Measurements from ENCODE around the gene TCF12.
"Not testable (repeated sequence)": the region's sequence is repeated elsewhere in the genome, so short reads cannot be mapped to it uniquely, and the experiment has no call there.

Gene TCF12

GRCh38 chr15:57092252-57092651 lies 173.8 kb downstream of the TCF12 start:
- no peak for DNase-seq (ENCODE audit: low spot score)

- DNase-seq (ENCODE audit: low spot score) = no peak
Observed at GRCh38 chr15:57094321-57095257, 176.1 kb downstream of the TCF12 start.

DNA sequence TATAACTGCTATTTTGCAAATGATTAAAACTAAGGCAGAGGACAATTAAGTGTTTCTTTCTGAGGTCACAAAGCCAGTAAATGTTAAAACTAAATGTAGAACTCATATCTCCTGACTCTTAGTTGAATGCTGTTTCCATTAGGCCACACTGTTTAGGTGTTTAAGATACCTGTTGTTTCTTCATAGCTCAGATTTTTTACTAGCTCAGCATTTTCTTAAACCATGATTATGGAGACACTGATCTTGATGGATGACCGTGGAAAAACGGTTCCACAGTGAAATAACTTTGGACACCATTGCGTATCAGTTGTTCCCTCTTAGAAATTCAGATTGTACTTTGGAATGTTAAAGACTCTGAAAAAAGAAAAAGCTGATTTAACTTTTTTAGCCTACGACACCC lies 177.5 kb downstream of the TCF12 start:
- no peak for DNase-seq (ENCODE audit: low spot score)

- no peak for DNase-seq (ENCODE audit: low spot score)
Observed at GRCh38 chr15:57097246-57097645, 178.8 kb downstream of the TCF12 start.

DNA sequence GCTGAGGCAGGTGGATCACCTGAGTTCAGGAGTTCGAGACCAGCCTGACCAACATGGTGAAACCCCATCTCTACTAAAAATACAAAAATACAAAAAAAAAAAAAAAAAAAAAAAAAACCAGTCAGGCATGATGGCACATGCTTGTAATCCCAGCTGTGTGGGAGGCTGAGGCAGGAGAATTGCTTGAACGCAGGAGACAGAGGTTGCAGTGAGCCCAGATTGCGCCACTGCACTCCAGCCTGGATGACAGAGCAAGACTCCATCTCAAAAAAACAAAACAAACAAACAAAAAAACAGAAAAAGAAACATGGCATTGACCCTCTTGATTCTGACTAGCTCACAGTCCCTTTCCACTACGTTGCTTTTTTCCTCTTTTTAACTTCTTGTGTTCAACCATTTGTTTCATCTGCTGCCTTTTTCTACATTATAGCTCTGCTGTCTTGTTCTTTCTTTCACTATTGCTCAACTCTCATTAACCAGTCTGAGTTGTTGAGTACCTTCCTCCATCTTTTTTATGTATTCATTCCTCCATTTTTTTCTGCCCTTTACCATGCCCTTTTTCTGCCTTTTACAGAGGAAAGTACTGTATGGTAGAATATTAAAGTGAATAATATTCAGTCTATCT lies 179.6 kb downstream of the TCF12 start:
- not testable (repeated sequence) for DNase-seq (ENCODE audit: low spot score)

- DNase-seq (ENCODE audit: low spot score) = no peak
Observed at GRCh38 chr15:57098896-57099295, 180.5 kb downstream of the TCF12 start.

GRCh38 chr15:57100136-57100539 lies 181.7 kb downstream of the TCF12 start:
- DNase-seq (ENCODE audit: low spot score) = no peak

DNA sequence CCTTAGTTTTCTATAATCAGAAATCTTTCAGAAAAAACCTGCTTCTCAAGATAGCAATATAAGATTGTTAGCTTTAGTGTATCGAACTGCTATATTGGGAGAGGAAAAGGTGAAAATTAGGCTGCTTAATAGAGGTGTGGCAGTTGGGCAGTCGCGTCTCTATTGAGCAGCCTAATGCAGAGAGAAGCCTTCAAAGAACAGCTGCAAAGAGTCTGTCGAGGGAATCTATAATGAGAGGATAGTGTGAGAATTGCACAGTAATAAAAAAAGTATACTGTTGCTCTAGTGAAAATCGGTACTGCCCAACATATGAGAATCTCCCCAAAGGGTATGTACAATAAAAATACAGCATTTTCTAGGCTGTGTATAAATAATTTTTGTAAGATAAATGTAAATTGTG lies 184.4 kb downstream of the TCF12 start:
- DNase-seq (ENCODE audit: low spot score) = no peak

DNA sequence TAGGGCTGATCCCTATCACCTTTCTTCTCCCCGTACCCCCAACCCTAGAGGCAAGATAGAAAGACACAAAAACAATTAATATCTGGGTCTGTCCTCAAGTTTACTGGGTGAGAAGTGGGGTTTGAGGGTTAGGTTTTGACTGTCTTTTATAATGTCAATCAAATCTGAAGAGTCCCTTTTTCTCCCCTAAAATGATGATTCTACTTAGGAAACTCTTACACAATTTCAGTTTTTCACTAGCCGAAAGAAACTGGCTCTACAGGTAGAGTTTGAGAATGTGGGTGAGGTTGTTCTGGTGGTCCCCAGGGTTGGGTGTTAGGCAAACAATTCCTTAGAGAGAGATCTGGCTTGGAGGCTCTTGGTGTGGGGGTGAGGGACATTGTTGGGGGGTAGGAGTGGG lies 189.9 kb downstream of the TCF12 start:
- DNase-seq (ENCODE audit: low spot score) = no peak

DNA sequence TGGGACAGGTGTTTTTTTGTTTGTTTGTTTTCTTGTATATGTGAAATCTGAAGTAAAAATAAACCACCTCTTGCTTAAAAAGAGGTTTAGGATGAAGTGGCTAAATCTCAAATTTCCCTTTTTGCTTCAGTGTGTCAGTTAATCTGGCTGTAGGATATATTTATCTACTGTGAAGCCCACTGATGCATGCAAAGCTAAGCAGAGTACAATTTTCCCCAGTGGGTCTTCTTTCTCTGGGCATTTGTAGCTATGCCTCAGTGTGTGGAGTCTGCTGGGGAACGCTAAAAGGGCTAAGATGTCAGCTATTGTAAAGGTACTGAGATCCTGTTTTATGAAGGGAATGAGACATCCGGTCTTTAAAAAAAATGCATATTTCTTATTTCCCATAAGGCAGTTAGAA lies 190.6 kb downstream of the TCF12 start:
- no peak for DNase-seq (ENCODE audit: low spot score)

GRCh38 chr15:57111002-57111401 lies 192.6 kb downstream of the TCF12 start:
- no peak for DNase-seq (ENCODE audit: low spot score)

DNA sequence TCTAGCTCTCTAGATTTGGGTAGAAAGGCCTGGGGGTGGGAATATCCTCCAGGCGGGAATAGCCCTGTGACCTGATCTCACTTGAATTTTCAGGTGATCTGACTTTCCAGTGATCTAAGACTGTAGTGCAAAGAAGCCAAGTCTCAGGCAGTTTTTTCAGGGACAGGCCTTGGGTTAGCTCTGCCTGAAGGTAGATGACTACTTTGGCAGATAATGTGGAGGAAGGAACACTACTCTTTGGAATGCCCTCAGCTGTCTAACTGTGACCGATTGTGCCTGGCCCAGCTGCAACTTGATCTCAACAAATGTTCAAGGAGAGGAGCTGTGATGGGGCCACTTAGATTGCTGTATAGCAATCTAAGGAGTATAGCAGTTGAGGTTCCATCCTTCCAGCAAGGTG lies 193.7 kb downstream of the TCF12 start:
- DNase-seq (ENCODE audit: low spot score) = no peak

DNA sequence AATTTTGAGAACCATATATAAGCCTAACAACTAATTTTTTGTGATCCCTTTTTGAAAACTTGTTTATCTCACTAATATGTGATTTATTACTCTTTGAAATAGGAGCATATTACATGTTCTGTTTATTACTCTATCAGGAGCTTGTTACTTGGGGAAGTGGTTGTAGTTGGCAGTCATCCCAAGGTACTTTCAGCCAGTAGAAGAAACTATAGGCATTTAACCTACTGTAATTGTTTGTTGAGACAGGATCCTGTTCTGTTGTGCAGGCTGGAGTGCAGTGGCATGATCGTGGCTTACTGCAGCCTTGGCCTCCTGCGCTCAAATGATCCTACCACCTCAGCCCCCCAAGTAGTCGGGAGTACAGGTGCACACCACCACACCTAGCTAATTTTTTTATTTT lies 195.6 kb downstream of the TCF12 start:
- DNase-seq (ENCODE audit: low spot score) = no peak

- DNase-seq (ENCODE audit: low spot score) = no peak
Observed at GRCh38 chr15:57118013-57118799, 199.8 kb downstream of the TCF12 start.

DNA sequence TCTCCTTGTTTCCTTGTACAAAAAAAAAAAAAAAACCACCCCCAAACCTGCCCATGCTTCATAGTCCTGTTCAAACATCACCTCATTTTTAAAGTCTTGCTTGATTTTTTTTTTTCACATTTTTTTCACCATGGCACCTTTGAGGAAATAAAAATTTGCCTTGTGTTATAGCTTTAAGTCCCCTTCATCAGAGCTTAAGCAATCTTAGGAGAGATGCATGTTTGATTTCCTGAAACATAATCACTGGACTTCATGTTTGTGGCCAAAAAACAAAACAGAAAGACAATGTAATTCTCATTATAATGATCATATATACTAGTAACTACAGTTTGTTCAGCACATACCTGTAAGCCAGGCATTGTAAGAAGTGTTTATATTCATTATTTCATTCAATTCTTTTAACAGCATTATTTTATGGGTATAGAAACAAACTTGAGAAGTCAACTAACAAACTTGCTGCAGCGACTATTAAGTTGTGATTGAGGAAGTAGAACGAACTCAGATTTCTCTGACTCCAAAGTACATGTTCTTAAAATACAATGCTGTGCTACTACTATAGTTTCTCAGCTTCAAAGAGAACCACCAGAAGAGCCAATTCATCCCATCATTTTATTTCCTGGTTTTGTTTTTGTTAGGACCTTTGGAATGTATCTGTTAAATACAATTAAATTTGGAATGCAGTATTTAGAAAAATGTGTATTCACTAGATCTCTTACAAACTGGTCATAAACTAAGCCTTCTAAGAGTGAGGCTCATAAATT lies 203.8 kb downstream of the TCF12 start:
- DNase-seq (ENCODE audit: low spot score) = no peak

- DNase-seq (ENCODE audit: low spot score) = no peak
Observed at GRCh38 chr15:57124036-57124435, 205.6 kb downstream of the TCF12 start.

DNA sequence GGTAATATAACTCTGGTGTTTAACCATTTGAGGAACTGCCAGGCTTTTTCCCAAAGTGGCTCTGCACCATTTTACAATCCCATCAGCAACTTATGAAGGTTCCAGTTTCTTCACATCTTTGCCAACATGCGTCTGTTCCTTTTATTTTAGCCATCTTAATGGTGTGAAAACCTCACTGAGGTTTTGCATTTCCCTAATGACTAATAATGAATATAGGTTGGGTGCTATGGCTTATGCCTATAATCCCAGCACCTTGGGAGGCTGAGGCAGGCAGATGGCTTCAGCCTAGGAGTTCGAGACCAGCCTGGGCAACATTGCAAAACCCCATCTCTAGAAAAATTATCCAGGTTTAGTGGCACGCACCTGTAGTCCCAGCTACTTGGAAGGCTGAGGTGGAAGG lies 210.6 kb downstream of the TCF12 start:
- no peak for DNase-seq (ENCODE audit: low spot score)

DNA sequence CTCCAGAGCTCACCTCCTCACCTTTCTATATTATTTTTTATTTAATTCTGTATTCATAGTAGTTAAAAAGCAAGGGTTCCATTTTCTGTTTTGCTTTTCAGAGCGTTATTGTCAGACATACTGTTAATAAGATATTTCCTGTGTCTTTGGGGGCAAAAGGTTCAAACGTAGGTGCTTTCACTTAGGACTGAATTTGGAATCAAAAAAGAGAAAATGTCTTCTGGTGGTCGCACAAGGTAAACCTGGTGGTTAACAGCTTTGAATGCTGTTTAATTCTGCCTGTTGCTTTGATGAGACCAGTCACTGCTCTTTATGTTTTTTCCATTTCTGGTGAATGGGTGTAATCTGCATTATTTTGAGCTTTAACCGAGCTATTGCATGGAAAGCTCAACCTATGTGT lies 212.5 kb downstream of the TCF12 start:
- no peak for DNase-seq (ENCODE audit: low spot score)

DNA sequence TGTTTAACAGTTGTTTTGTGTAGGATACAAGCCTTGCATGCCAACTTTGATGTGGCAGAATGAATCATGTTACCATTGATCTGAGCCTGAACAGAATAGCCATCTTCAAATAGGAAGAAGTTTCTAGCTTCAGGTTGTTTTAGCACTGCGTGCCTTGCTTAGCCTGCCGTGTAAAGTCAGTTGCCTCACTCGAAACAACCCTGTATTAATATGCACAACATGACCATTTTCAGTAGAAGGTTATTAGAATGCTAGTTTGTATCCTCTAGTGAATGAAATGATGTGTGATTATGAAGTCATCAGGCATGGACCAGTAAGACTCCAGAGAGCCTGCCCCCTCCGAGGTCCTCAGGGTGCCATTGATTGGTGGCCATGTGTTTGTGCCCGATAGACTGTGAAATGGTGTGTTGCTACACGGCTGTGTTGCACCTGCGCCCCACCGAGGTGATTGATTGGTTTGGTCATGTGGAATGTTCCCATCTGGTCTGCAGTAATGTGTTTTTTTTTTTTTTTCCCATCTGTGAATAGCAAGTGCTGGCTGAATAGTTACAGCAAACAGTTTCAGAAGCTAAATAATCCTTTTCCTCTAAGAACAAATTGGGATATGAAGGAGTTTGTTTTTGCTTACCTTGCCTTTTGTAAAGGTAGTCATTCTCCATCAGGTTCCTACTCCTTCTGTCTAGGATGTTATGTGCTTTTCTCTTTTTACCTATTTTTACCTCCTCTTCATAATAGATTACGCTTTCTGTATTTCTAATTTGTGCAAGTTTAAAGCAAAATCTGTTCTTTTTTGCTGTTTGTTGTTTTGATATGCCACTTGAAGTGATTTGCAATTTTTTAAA lies 214.9 kb downstream of the TCF12 start:
- no peak for DNase-seq (ENCODE audit: low spot score)

DNA sequence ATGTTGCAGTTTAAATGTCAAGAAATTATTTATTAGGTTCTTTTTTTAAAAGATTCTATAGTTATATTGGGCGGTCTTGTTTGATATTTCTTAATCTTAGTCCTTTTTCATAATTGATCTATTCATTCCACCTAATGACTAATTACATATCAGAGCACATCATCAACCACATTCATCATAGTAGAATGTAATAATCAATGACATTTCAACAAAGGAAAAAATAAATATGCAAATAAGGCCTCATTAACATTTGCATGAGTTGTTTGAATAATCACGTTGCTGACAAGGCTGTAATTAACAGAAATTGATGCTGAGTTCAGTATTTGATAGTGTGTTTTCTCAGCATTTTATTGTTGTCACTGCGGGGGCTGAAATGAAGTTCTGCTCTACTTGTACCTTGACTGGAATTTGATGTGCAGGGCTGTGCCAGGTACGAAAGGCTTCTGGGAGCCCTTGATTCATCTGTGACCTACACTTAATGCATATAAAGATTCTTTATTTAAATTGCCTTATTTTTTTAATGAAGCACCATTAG lies 215.7 kb downstream of the TCF12 start:
- DNase-seq (ENCODE audit: low spot score) = no peak

DNA sequence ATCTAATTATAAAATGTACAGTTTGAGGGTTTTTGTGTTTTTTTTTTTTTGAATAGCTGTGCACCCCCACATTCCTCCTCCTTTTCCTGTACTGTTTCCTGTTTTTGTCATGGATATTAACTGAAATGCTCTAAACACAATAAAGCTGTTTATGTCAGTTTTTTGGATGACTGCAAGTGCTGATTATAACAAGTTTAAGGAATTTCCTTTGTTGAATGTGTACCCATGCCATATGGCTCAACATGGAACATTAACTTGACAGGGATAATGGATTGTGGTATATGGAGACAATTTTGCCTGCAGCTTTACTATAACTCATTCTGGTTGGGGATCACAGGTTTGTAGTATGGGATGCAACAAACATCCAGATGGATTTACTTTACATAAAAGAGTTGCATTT lies 216.4 kb downstream of the TCF12 start:
- no peak for DNase-seq (ENCODE audit: low spot score)
